ENCODE data around the gene IQCK. TPM values are rescaled to one million over a fixed set of nuclear protein-coding genes. Genes with fewer than 3 reads are reported as not detected.

The IQCK gene
- polyA plus RNA-seq, 4 donors = 1.1 to 12.6 (median 5.1) TPM

DNA sequence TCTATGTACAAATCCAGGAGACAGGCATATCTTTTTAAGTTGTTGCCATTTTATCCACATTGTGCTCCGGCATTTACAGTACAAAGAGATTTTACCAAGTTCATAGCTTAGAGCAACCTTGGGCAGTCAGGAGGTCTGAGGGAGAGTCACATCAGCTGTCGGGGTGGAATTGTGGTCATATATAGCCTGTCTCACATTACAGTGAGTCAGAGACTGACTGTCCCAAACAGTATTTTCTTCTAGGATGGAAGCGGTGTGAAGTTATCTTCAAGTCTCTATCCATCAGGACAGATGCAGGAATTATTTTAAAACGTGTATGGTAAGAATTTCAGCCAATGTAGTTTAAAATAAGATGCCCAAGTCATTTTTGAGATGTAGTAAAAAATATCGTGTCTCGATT is 113.6 kb downstream of the IQCK start:
- FAIRE-seq (no peak), DNase-seq (no peak)
- Histone ChIP-seq H3K36me3 (ENCODE audit: control insufficient read depth in 3 of 3, insufficient read depth in 2 of 3, low read depth in 1 of 3, low read length in 3 of 3) (peaks cover 0 to 3% (median 0%) of the 10 kb centered on the region in 3 donors), H3K27me3 (ENCODE audit: control insufficient read depth in 3 of 3, insufficient read depth in 3 of 3, low read length in 3 of 3) (no peaks in the 10 kb centered on the region), H3K4me1 (ENCODE audit: control insufficient read depth in 3 of 3, insufficient read depth in 2 of 3, low read depth in 1 of 3, low read length in 2 of 3) (peaks cover 0 to 6% (median 0%) of the 10 kb centered on the region in 3 donors), H3K4me3 (ENCODE audit: low read depth in 1 of 3, low read length in 3 of 3) (no peak overlapping the region), H3K27ac (ENCODE audit: low read depth in 1 of 3, low read length in 2 of 3) (no peak overlapping the region), H3K9me3 (ENCODE audit: control insufficient read depth in 2 of 2, insufficient read depth in 1 of 2, low read depth in 1 of 2, low read length in 1 of 2) (no peaks in the 10 kb centered on the region)
- WGBS, 3 donors = 83 to 89% (median 87%) methylated on average over 6 of the region's 6 CpGs

DNA sequence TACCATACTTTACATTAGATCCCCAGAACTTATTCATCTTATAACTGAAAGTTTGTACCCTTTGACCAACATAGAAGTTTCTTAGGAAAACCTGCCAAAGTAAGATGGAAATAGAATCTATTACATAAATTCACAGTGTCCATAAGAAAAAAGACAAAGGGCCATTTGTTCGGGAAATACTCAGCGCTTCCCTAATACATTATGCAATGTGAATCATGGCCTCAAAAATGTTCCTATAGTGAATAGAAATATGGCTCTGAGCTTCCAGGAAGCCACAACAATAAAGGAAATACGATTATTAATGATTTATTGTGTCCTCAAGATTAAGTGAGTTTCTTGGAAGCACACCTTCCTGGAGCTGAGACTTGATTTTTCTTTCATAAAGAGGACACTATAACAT is 115.1 kb downstream of the IQCK start:
- peaks cover 0 to 6% (median 0%) of the 10 kb centered on the region in 3 donors for H3K4me1 ChIP-seq (ENCODE audit: control insufficient read depth in 3 of 3, insufficient read depth in 2 of 3, low read depth in 1 of 3, low read length in 2 of 3)
- peaks cover 0 to 3% (median 0%) of the 10 kb centered on the region in 3 donors for H3K36me3 ChIP-seq (ENCODE audit: control insufficient read depth in 3 of 3, insufficient read depth in 2 of 3, low read depth in 1 of 3, low read length in 3 of 3)
- DNase-seq (no peak), FAIRE-seq (no peak)
- H3K27me3 ChIP-seq (ENCODE audit: control insufficient read depth in 3 of 3, insufficient read depth in 3 of 3, low read length in 3 of 3) = no peaks in the 10 kb centered on the region
- H3K27ac ChIP-seq (ENCODE audit: low read depth in 1 of 3, low read length in 2 of 3) = no peak overlapping the region
- no peak overlapping the region for H3K4me3 ChIP-seq (ENCODE audit: low read depth in 1 of 3, low read length in 3 of 3)
- 65 to 75% (median 74%) methylated on average over 3 of the region's 3 CpGs for WGBS, 3 donors
- H3K9me3 ChIP-seq (ENCODE audit: control insufficient read depth in 2 of 2, insufficient read depth in 1 of 2, low read depth in 1 of 2, low read length in 1 of 2) = no peaks in the 10 kb centered on the region

DNA sequence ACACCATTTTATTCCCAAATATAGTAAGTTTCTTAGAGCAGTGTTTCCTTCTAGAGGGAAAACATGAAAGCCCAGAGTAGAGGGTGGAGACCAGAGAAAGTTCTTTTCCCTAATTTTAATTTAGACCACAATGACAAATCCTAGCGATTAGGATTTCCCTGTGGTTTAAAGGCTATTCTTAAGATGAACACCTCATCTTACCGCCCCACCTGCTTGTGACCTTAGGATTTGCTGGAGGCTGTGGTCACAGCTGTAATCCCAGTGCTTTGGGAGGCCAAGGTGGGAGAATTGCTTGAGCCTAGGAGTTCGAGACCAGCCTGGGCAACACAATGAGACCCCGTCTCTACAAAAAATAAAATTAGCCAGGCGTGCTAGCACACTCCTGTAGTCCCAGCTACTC is 115.5 kb downstream of the IQCK start:
- DNase-seq (no peak), FAIRE-seq (no peak)
- 88 to 93% (median 91%) methylated on average over 5 of the region's 5 CpGs for WGBS, 3 donors
- Histone ChIP-seq H3K27me3 (ENCODE audit: control insufficient read depth in 3 of 3, insufficient read depth in 3 of 3, low read length in 3 of 3) (no peaks in the 10 kb centered on the region), H3K4me3 (ENCODE audit: low read depth in 1 of 3, low read length in 3 of 3) (no peak overlapping the region), H3K9me3 (ENCODE audit: control insufficient read depth in 2 of 2, insufficient read depth in 1 of 2, low read depth in 1 of 2, low read length in 1 of 2) (no peaks in the 10 kb centered on the region), H3K4me1 (ENCODE audit: control insufficient read depth in 3 of 3, insufficient read depth in 2 of 3, low read depth in 1 of 3, low read length in 2 of 3) (peaks cover 0 to 6% (median 0%) of the 10 kb centered on the region in 3 donors), H3K27ac (ENCODE audit: low read depth in 1 of 3, low read length in 2 of 3) (no peak overlapping the region), H3K36me3 (ENCODE audit: control insufficient read depth in 3 of 3, insufficient read depth in 2 of 3, low read depth in 1 of 3, low read length in 3 of 3) (peaks cover 0 to 3% (median 0%) of the 10 kb centered on the region in 3 donors)

DNA sequence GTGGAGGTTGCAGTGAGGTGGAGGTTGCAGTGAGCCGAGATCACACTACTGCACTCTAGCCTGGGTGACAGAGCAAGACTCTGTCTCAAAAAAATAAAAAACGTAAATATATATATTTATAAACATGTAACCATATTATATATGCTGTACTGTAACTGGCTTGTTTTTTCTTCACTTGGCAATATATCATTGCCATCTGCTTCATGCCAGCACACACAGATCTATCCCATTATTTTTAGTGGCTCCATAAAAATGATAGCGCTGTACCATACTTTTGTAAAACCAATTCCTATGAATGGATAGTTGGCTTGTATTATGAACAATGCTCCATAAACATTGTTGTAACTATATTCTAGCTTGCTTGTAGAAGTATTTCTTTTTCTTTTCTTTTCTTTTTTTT is 117.1 kb downstream of the IQCK start:
- FAIRE-seq = no peak
- H3K4me1 ChIP-seq (ENCODE audit: control insufficient read depth in 3 of 3, insufficient read depth in 2 of 3, low read depth in 1 of 3, low read length in 2 of 3) = peaks cover 0 to 1% (median 0%) of the 10 kb centered on the region in 3 donors
- H3K9me3 ChIP-seq (ENCODE audit: control insufficient read depth in 2 of 2, insufficient read depth in 1 of 2, low read depth in 1 of 2, low read length in 1 of 2) = no peaks in the 10 kb centered on the region
- no peak for DNase-seq
- H3K36me3 ChIP-seq (ENCODE audit: control insufficient read depth in 3 of 3, insufficient read depth in 2 of 3, low read depth in 1 of 3, low read length in 3 of 3) = peaks cover 0 to 3% (median 0%) of the 10 kb centered on the region in 3 donors
- WGBS, 3 donors = 92 to 95% (median 92%) methylated on average over 3 of the region's 3 CpGs
- H3K27me3 ChIP-seq (ENCODE audit: control insufficient read depth in 3 of 3, insufficient read depth in 3 of 3, low read length in 3 of 3) = no peaks in the 10 kb centered on the region
- H3K27ac ChIP-seq (ENCODE audit: low read depth in 1 of 3, low read length in 2 of 3) = no peak overlapping the region
- no peak overlapping the region for H3K4me3 ChIP-seq (ENCODE audit: low read depth in 1 of 3, low read length in 3 of 3)

DNA sequence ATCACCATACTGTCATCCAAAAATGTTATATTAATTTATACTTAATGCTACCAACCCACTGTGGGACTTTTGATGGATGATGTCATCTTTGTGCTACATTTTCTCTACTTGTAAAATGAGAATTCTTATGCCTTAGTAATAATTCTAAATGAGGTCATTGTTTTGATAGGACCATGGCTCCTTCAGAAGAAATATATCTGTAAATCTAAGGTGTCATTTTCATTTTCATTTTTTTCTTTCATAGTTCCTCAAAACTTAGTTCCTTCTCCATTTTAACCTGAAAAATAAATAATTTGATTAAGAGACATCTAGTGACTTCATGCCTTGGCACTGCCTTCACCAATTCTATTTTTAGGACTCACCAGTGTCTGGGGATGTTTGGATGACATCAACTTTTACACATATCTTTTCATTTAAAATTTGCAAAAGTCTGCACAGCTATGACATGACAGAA is 117.9 kb downstream of the IQCK start:
- Histone ChIP-seq H3K27ac (ENCODE audit: low read depth in 1 of 3, low read length in 2 of 3) (no peak overlapping the region), H3K9me3 (ENCODE audit: control insufficient read depth in 2 of 2, insufficient read depth in 1 of 2, low read depth in 1 of 2, low read length in 1 of 2) (no peaks in the 10 kb centered on the region), H3K4me1 (ENCODE audit: control insufficient read depth in 3 of 3, insufficient read depth in 2 of 3, low read depth in 1 of 3, low read length in 2 of 3) (no peaks in the 10 kb centered on the region), H3K4me3 (ENCODE audit: low read depth in 1 of 3, low read length in 3 of 3) (no peak overlapping the region), H3K36me3 (ENCODE audit: control insufficient read depth in 3 of 3, insufficient read depth in 2 of 3, low read depth in 1 of 3, low read length in 3 of 3) (peaks cover 0 to 3% (median 0%) of the 10 kb centered on the region in 3 donors), H3K27me3 (ENCODE audit: control insufficient read depth in 3 of 3, insufficient read depth in 3 of 3, low read length in 3 of 3) (no peaks in the 10 kb centered on the region)
- no peak for FAIRE-seq
- DNase-seq = no peak

DNA sequence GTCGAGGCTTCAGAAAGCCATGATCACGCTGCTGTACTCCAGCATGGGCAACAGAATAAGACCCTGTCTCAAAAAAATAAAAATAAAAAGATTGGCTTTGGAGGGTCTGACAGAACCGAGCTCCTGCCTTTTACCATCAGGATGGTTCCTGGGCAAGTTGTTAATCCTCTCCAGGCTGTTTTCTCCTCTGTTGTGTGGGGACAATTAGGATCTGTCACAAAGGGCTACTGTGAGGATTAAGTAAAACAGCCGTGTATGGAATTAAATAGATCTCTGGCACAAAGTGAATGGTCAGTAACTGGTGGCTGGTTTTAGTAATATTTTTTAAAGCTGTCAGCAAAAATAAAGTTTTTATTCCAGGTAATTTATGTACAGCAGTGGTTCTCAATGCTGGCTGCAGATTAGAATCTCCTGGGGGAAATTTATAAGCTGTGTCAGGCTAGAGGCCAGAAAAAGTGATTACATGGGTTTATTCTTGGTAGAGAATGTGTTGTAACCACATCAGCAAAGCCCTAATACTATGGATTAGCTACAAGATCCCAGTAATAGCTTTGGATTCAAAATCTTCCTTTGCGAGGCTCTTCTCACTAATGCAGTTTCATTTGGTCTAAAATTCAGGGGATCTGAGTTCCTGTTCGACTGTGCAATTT is 119.4 kb downstream of the IQCK start:
- no peak overlapping the region for H3K4me3 ChIP-seq (ENCODE audit: low read depth in 1 of 3, low read length in 3 of 3)
- H3K27me3 ChIP-seq (ENCODE audit: control insufficient read depth in 3 of 3, insufficient read depth in 3 of 3, low read length in 3 of 3) = no peaks in the 10 kb centered on the region
- no peak for FAIRE-seq
- no peaks in the 10 kb centered on the region for H3K9me3 ChIP-seq (ENCODE audit: control insufficient read depth in 2 of 2, insufficient read depth in 1 of 2, low read depth in 1 of 2, low read length in 1 of 2)
- no peaks in the 10 kb centered on the region for H3K4me1 ChIP-seq (ENCODE audit: control insufficient read depth in 3 of 3, insufficient read depth in 2 of 3, low read depth in 1 of 3, low read length in 2 of 3)
- no peak overlapping the region for H3K27ac ChIP-seq (ENCODE audit: low read depth in 1 of 3, low read length in 2 of 3)
- DNase-seq = no peak
- peaks cover 0 to 3% (median 0%) of the 10 kb centered on the region in 3 donors for H3K36me3 ChIP-seq (ENCODE audit: control insufficient read depth in 3 of 3, insufficient read depth in 2 of 3, low read depth in 1 of 3, low read length in 3 of 3)
- WGBS, 3 donors = 85 to 90% (median 85%) methylated on average over 6 of the region's 6 CpGs

DNA sequence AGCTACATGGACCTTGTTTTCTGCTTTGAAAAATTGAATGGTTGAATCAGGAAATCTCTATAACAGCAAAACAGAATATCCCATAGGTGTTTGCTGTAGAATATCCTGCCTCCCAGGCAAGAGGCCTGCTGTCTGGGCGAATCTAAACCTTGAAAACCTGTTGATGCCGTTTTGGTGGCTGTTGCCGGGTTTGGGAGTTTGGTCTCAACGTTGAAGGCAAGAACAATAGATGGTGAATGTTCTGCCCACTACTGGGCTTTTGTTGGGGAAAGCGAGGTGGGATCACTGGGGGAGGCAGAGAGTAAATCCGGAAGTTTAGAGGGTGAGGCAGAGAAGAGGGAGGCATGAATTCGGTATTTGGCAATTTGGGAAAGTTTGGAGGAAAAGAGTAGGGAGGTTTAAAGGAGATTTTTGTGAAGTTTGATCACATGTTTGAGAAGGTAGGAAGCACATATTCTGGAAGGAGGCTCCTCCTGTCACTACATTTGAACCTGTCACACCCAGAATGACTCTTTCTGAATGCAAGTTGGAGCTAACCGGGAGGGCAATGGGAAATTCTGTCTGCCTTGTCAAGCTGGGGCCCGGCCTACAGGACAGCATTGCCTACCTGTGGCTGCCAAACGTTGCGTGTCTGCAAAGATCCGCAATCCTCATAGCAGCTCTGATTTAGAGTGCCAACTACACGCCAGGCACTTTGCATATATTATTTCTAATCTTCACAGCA is 120.1 kb downstream of the IQCK start:
- H3K4me3 ChIP-seq (ENCODE audit: low read depth in 1 of 3, low read length in 3 of 3) = no peak overlapping the region
- H3K27me3 ChIP-seq (ENCODE audit: control insufficient read depth in 3 of 3, insufficient read depth in 3 of 3, low read length in 3 of 3) = no peaks in the 10 kb centered on the region
- H3K4me1 ChIP-seq (ENCODE audit: control insufficient read depth in 3 of 3, insufficient read depth in 2 of 3, low read depth in 1 of 3, low read length in 2 of 3) = no peaks in the 10 kb centered on the region
- FAIRE-seq = no peak
- H3K9me3 ChIP-seq (ENCODE audit: control insufficient read depth in 2 of 2, insufficient read depth in 1 of 2, low read depth in 1 of 2, low read length in 1 of 2) = no peaks in the 10 kb centered on the region
- H3K36me3 ChIP-seq (ENCODE audit: control insufficient read depth in 3 of 3, insufficient read depth in 2 of 3, low read depth in 1 of 3, low read length in 3 of 3) = peaks cover 0 to 3% (median 0%) of the 10 kb centered on the region in 3 donors
- WGBS, 3 donors = 87 to 91% (median 90%) methylated on average over 13 of the region's 13 CpGs
- H3K27ac ChIP-seq (ENCODE audit: low read depth in 1 of 3, low read length in 2 of 3) = no peak overlapping the region
- DNase-seq = no peak

DNA sequence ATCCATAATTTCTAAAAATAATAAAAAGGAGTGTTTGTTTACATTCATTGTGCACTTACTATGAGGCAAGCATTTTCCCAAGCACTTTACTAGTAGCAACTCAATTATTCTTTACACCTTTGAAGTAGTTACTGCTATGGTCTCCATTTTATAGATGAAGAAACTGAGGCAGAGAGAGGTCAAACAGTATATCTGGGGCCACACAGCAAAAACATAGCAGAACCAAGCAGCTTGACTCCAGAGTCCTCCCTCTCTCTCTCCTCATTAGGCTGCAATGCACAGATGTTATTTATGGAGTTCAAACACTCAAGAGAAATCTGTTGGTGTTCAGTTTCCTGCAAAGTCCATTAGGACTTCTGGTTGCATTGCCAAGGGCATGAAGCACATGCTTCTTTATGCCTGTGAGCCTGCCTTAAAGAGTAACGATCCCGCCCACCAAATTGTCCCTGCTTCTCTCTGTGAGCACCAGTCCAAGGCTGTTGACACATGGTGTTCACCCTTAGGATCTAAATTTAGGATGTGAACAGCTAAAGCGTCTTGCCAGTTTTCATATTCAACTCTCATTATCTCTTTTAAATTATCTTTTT is 122.5 kb downstream of the IQCK start:
- 55 to 91% (median 81%) methylated on average over 3 of the region's 3 CpGs for WGBS, 3 donors
- Histone ChIP-seq H3K36me3 (ENCODE audit: control insufficient read depth in 3 of 3, insufficient read depth in 2 of 3, low read depth in 1 of 3, low read length in 3 of 3) (no peaks in the 10 kb centered on the region), H3K27me3 (ENCODE audit: control insufficient read depth in 3 of 3, insufficient read depth in 3 of 3, low read length in 3 of 3) (no peaks in the 10 kb centered on the region), H3K4me1 (ENCODE audit: control insufficient read depth in 3 of 3, insufficient read depth in 2 of 3, low read depth in 1 of 3, low read length in 2 of 3) (no peaks in the 10 kb centered on the region), H3K9me3 (ENCODE audit: control insufficient read depth in 2 of 2, insufficient read depth in 1 of 2, low read depth in 1 of 2, low read length in 1 of 2) (no peaks in the 10 kb centered on the region), H3K27ac (ENCODE audit: low read depth in 1 of 3, low read length in 2 of 3) (no peak overlapping the region), H3K4me3 (ENCODE audit: low read depth in 1 of 3, low read length in 3 of 3) (no peak overlapping the region)
- DNase-seq (no peak), FAIRE-seq (no peak)

Data from small intestine (tissue), 7 donors.